HG03280 (cell line): ENCODE results near the gene GLOD5.
A peak's percentile ranks its signal among the peaks of the same experiment; 100 is the strongest.

Experiments
- ATAC-seq: cut with Tn5 transposase; IDR thresholded peaks from one replicate; pipeline ENCODE4 v1.9.1; 2021; ENCODE audit warnings: mild to moderate bottlenecking, moderate library complexity; ENCODE audit not compliant: unreplicated experiment

The GLOD5 gene

GRCh38 chrX:48761674-48762471 lies at the start of gene GLOD5:
GLOD5 (plus strand) TSS chrX:48761747; CDS start chrX:48761791, 44 bp downstream.
- ATAC-seq, result no peak

DNA sequence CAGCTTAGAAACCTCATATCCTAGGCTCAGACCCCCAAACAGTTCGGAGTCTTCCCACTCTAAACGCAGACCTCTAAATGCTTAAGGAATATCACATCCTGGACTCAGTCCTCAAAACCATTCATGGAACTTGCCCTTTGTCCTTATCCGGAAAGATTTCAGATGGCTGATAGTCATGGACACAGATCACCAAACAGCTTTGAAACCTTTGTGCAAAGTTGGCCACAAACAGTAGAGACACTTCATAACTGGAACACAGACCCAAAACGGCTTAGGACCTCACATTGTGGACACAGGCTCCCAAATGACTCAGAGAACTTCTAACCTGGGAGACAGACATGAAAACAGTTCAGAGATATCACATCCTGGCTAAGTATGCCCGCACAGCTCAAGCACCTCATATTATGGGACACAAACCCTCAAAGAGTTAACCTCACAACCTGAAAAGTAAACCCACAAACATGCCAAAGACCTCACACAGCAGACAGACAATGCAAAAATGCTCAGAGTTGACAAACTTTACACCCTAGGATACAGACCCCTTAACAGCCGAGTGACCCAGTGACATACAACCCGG lies 49.5 kb upstream of the GLOD5 start:
- no peak for ATAC-seq

- no peak for ATAC-seq
These were observed 47.7 kb upstream of the GLOD5 start for GRCh38 chrX:48713847-48714246.

GRCh38 chrX:48714573-48714972 lies 47.0 kb upstream of the GLOD5 start:
- ATAC-seq, result no peak

GRCh38 chrX:48715072-48715471 lies 46.5 kb upstream of the GLOD5 start:
- no peak for ATAC-seq

DNA sequence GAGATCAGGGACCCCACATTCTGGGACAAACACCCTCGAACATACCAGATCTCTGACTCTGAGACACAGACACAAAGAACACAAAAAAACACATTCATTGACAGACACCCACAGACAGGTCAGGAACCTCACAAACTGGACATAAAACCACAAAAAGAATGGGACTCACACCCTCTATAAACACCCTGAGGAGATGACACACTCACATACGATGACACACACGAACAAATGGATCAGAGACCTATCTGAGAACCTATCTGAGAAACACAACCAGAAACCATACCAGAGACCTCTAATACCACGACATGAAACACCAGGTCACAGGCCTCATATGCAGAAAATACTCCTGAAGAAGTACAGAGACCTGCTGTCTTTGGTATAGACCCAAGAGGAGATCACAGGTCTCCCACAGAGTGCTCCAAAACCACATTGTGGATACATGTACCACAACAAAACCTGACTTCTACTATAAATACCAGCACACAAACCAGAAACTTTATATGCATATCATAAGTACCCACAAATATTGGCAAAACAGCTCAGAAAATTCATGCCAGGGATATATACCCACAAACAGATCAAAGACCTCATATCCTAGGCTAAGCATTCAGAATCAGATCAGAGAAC lies 45.6 kb upstream of the GLOD5 start:
- no peak for ATAC-seq

DNA sequence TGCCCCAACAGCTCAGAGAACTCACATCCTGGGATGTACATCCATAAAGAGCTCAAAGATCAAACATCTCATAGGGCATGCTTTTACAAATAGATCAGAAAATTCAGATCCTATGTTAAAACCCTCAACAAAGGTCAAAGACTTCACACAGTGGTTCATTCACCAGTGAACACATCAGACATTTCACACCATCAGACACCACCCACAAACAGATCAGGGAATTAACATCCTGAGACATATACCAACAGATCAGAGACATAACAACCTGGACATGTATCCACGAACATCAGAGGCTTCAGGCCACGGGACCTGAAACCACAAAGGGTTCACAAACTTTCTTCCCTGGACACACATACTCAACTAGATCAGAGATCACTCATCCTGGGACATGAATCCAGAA lies 41.6 kb upstream of the GLOD5 start:
- no peak for ATAC-seq

GRCh38 chrX:48720577-48721250 lies 40.8 kb upstream of the GLOD5 start:
- no peak for ATAC-seq

DNA sequence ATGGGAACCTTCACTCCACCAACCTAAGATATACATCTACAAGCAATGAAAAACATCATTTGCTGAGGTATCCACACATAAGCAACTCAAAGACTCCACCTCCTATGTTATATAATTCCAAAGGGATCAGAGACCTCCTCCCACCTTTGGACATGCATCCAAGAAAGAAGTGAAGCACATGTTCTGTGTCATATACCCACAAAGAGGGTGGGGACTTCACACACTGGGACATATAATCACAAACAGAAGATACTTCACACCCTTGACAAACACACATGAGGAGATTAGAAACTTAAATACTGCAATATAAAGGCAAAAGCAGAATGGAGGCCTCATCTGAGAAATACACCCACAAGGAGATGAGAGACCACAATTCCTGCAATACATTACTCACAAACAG lies 39.6 kb upstream of the GLOD5 start:
- ATAC-seq, result no peak

DNA sequence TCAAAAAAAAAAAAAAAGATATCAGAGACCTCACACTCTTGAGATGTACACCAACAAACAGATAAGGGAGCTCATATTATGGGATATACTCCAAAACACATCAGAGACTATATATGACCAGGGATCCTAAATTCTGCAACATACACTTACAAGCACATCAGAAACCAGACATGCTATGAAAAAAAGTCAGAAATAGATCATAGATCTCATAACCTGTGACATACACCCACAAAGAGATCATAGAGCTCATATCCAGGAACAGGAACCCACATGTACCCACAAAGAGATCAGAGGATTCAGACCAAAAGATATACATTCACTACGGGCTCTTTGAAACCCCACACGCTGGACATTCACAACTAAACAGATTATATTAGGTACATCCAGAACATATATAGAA lies 35.0 kb upstream of the GLOD5 start:
- ATAC-seq, result no peak

DNA sequence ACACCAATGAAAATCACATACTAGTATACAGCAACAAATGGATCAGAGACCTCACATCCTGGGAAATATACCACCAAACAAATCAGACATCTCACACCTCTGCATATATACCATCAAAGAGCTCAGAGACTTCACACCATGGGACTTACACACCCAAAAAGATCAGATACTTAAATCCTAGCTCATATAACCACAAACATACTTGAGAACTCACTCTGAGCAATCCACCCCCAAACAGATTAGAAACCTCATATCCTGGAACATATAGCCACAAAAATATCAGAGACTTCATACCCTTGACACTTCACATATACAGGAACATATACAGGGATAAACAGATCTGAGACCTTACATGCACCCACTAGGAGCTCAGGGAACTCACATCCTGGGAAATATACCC lies 32.9 kb upstream of the GLOD5 start:
- ATAC-seq, result no peak

DNA sequence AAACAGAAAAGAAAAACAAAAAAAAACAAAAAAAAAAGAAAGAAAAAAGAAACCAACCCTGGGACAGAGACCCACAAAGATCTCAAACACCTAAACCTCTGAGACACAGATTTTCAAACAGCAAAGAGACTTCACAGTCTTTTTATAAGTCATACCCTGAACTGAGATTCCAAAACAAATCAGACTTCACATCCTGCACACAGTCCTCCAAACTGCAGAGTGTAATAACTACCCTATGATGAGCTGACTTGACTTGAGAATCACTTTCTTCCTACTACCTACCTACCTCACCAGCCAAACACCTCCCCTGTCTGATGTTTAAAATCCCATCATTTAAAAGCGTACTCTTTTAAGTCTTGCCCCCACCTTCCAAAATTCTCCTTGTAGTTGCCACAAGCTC lies 25.2 kb upstream of the GLOD5 start:
- no peak for ATAC-seq

DNA sequence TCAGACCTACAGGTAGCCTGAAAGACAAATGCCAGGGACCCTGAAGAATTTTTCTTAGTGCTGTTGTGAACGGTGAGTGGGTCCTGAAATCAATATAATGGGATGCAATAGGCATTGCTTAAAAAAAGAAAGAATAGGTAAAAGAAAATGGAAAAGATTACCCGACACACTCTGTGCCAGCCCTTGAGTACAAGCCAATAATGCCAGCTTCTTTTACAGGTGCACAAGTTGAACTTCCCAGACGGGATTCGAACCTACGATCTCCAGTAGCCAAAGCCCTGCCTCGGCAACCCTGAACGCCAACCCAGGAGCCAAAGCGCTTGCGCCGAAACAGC lies 24.7 kb upstream of the GLOD5 start:
- no peak for ATAC-seq

DNA sequence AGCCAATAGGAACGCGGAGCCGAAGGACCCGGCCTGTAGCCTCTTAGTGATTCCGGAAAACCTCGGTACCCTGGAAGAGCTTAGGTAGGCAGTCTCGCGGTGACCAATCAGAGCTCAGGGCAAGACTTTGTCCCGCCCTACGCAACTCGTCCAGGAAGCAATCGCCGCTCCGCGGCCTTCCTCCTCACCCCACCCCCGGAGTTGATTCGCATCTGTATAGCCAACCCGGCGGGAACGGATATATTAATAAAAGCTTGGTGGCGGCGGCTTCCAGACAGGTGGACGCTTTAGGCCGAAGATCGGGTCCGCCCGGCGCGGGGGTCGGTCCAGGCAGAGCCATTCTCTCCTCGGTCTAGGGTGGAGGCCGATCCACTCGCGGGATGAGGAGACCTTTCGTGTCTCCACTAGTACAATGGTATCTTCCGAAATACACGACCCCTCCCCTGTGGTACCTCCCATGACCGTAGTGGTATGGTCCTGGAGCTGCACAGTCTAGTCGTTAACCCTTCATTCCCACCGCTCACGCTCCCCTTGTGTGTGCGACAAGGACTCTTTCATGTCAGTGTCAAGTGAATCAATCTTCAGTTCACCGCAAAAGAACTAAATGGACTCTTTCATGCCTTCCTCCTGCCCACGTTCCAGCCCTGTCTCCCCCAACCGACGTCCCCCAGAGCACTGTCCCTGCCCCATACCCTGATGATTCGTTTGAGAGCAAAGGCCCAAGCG lies 24.2 kb upstream of the GLOD5 start:
- ATAC-seq, result peak; percentile 99

DNA sequence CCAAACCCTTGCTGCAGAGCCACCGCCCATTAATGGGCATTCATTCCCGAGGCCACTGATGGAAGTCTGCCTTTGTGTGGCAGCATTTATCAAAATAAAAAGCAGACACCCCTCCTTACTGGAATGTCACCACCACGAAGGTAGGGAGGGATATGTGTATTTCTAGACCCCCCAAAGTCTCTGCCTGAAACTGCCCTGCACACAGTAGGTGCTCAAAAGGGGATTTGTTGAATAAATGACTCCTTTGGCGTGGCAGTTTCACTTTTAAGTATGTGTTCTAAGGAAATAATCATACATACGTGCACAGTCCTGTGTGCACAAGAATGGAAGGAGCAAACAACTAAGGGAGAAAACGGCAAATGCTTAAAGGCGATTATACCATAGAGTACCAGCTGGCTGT lies 23.6 kb upstream of the GLOD5 start:
- no peak for ATAC-seq

DNA sequence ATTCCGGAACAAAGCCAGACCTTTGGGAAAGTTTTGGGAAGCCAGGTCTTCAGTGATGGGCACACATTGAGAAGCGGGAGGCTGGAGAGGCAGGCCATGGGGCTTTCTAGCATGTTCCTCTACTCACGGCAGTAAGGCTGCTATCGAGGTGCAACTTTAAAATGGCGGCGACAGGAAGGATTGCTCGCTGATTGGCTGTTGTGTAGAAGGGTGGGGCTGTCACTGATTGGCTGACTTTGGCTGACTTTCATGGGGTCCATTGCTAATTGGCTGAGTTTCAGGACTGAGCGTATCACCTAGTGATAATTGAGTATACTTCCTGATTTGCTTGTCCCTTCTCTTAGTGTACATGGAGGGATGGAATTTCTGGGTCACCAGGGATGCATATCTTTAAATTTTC lies 19.7 kb upstream of the GLOD5 start:
- ATAC-seq, result no peak

DNA sequence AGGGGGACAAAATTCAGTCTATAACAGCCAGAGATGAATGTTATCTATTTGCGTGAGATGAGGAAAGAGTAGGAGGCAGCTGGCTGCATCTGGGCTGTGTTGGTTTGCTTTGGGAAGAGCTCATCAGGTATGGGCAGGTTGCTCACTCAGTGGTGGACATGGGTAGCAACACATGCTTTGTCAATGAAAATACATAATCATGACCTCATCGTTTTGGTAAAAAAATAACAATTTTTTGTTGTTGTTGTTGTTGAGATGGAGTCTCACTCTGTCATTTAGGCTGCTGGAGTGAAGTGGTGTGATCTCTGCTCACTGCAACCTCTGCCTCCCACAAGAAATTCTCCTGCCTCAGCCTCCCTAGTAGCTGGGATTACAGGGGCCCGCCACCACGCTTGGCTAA lies 16.3 kb upstream of the GLOD5 start:
- ATAC-seq, result no peak

- no peak for ATAC-seq
These were observed 14.0 kb upstream of the GLOD5 start for GRCh38 chrX:48747415-48748016.

- ATAC-seq, result no peak
These were observed 12.4 kb upstream of the GLOD5 start for GRCh38 chrX:48749182-48749581.

DNA sequence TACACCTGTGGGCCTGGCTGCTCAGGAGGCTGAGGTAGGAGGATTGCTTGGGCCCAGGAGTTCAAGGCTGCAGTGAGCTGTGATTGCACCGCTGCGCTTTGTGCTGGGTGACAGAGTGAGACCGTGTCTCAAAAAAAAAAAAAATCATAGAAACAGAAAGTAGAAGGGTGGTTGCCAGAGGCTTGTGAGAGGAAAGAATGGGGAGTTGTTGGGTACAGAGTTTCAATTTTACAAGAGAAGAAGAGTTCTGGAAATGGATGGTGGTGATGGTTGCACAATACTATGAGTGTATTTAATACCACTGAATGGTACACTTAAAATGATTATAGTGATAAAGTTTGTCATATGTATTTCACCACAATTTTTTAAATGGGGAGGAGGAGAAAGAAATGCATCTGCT lies 10.2 kb upstream of the GLOD5 start:
- ATAC-seq, result no peak

- no peak for ATAC-seq
These were observed 9.0 kb upstream of the GLOD5 start for GRCh38 chrX:48752498-48752897.
